H9 (cell line): ENCODE results near the gene PRR23A. TPM values are rescaled to one million over a fixed set of nuclear protein-coding genes. Genes with fewer than 3 reads are reported as not detected.

Source experiments
- DNase-seq: peaks from one replicate; pipeline ENCODE4 v3.0.0-alpha.2; 2017
- H2AFZ ChIP-seq: one replicate; pipeline ENCODE4 v1.6.1; 2013; ENCODE audit warnings: mild to moderate bottlenecking, low read length, control low read depth, moderate library complexity
- H2AK5ac ChIP-seq: 2 replicates; pipeline ENCODE4 v1.6.1; 2013; ENCODE audit warnings: low read length, control low read depth, mixed read lengths; ENCODE audit not compliant: insufficient read length
- H2BK120ac ChIP-seq: one replicate; pipeline ENCODE4 v1.6.1; 2013; ENCODE audit warnings: low read depth, mild to moderate bottlenecking, low read length, control low read depth, inconsistent platforms; ENCODE audit not compliant: poor library complexity, severe bottlenecking
- H2BK12ac ChIP-seq: 2 replicates; pipeline ENCODE4 v1.6.1; 2013; ENCODE audit warnings: low read length, control low read depth, mixed read lengths, low read depth; ENCODE audit not compliant: insufficient read length
- H2BK15ac ChIP-seq: 2 replicates; pipeline ENCODE4 v1.6.1; 2013; ENCODE audit warnings: low read depth, low read length, control low read depth
- H2BK20ac ChIP-seq: one replicate; pipeline ENCODE4 v1.6.1; 2013; ENCODE audit warnings: low read depth, mild to moderate bottlenecking, low read length, control low read depth, inconsistent platforms; ENCODE audit not compliant: poor library complexity, severe bottlenecking
- H2BK5ac ChIP-seq: 2 replicates; pipeline ENCODE4 v1.6.1; 2013; ENCODE audit warnings: low read length, control low read depth, mixed read lengths; ENCODE audit not compliant: insufficient read length
- H3K14ac ChIP-seq: 2 replicates; pipeline ENCODE4 v1.6.1; 2013; ENCODE audit warnings: low read length, control low read depth; ENCODE audit not compliant: insufficient read depth
- H3K18ac ChIP-seq: 2 replicates; pipeline ENCODE4 v1.6.1; 2013; ENCODE audit warnings: low read depth, mild to moderate bottlenecking, mixed read lengths, low read length, control low read depth; ENCODE audit not compliant: insufficient read length
- H3K23ac ChIP-seq: 2 replicates; pipeline ENCODE4 v1.6.1; 2013; ENCODE audit warnings: low read length, control low read depth, mixed read lengths, low read depth; ENCODE audit not compliant: insufficient read length
- H3K23me2 ChIP-seq: 2 replicates; pipeline ENCODE4 v1.6.1; 2013; ENCODE audit warnings: low read depth, mild to moderate bottlenecking, mixed read lengths, low read length, control low read depth; ENCODE audit not compliant: insufficient read length, poor library complexity, severe bottlenecking
- H3K27ac ChIP-seq: 2 replicates; pipeline ENCODE4 v1.5.1; 2013; ENCODE audit warnings: low read length, control low read depth, mixed read lengths, low read depth; ENCODE audit not compliant: insufficient read length
- H3K27me3 ChIP-seq: 2 replicates; pipeline ENCODE4 v1.6.1; 2013; ENCODE audit warnings: low read length, control low read depth, inconsistent platforms; ENCODE audit not compliant: insufficient read depth
- H3K4ac ChIP-seq: 2 replicates; pipeline ENCODE4 v1.6.1; 2013; ENCODE audit warnings: low read depth, mild to moderate bottlenecking, control low read depth, inconsistent platforms, low read length, moderate library complexity
- H3K4me1 ChIP-seq: 2 replicates; pipeline ENCODE4 v1.6.1; 2013; ENCODE audit warnings: low read length, control low read depth, inconsistent platforms; ENCODE audit not compliant: insufficient read depth
- H3K4me2 ChIP-seq: 2 replicates; pipeline ENCODE4 v1.6.1; 2013; ENCODE audit warnings: low read length, control low read depth, mixed read lengths; ENCODE audit not compliant: insufficient read length, insufficient read depth
- H3K56ac ChIP-seq: 2 replicates; pipeline ENCODE4 v1.6.1; 2013; ENCODE audit warnings: low read depth, mild to moderate bottlenecking, mixed read lengths, low read length, control low read depth; ENCODE audit not compliant: insufficient read length
- H3K79me1 ChIP-seq: 2 replicates; pipeline ENCODE4 v1.6.1; 2013; ENCODE audit warnings: low read depth, mild to moderate bottlenecking, moderate library complexity, low read length, control low read depth, inconsistent platforms; ENCODE audit not compliant: insufficient read depth, poor library complexity, severe bottlenecking
- H3K79me2 ChIP-seq: 2 replicates; pipeline ENCODE4 v1.6.1; 2013; ENCODE audit warnings: low read length, control low read depth, inconsistent platforms; ENCODE audit not compliant: insufficient read depth
- H3K9ac ChIP-seq: 2 replicates; pipeline ENCODE4 v1.6.1; 2013; ENCODE audit warnings: low read length, control low read depth, mixed read lengths; ENCODE audit not compliant: insufficient read length; ENCODE audit errors: extremely low read depth
- H3K9me3 ChIP-seq: one replicate; pipeline ENCODE4 v1.6.1; 2013; ENCODE audit warnings: low read depth, low read length, inconsistent platforms; ENCODE audit not compliant: control insufficient read depth
- H3T11ph ChIP-seq: one replicate; pipeline ENCODE4 v1.6.1; 2013; ENCODE audit warnings: mild to moderate bottlenecking, low read length, control low read depth, inconsistent platforms
- H4K20me1 ChIP-seq: one replicate; pipeline ENCODE4 v1.6.1; 2013; ENCODE audit not compliant: control insufficient read depth, insufficient read length, insufficient read depth
- H4K5ac ChIP-seq: 2 replicates; pipeline ENCODE4 v1.6.1; 2013; ENCODE audit warnings: low read depth, mild to moderate bottlenecking, mixed read lengths, low read length, control low read depth; ENCODE audit not compliant: insufficient read length
- H4K8ac ChIP-seq: replicated peaks from 2 replicates; pipeline ENCODE4 v1.6.1; 2013; ENCODE audit warnings: low read length, control low read depth, mixed read lengths, low read depth; ENCODE audit not compliant: insufficient read length
- H4K91ac ChIP-seq: 2 replicates; pipeline ENCODE4 v1.6.1; 2013; ENCODE audit warnings: low read depth, mild to moderate bottlenecking, moderate library complexity, mixed read lengths, low read length, control low read depth; ENCODE audit not compliant: insufficient read length
- H3K27ac Mint-ChIP-seq, 3 experiments: 2 replicates in 2 of 3; 3 replicates in 1 of 3; pipeline ENCODE4 v1.8.0; 2020 to 2021; ENCODE audit warnings: mixed read lengths in 3 of 3, mild to moderate bottlenecking in 1 of 3, moderate library complexity in 1 of 3
- H3K27me3 Mint-ChIP-seq: 2 replicates; pipeline ENCODE4 v1.8.0; 2021; ENCODE audit warnings: low read depth, mild to moderate bottlenecking, moderate library complexity, mixed read lengths
- H3K36me3 Mint-ChIP-seq, 3 experiments: 2 replicates in 2 of 3; 3 replicates in 1 of 3; pipeline ENCODE4 v1.8.0; 2020 to 2021; ENCODE audit warnings: low read depth in 3 of 3, mixed read lengths in 3 of 3; ENCODE audit not compliant: insufficient read depth in 1 of 3
- H3K4me1 Mint-ChIP-seq, 2 experiments: 2 replicates each; pipeline ENCODE4 v1.8.0; 2020; ENCODE audit warnings: mixed read lengths in 2 of 2
- H3K4me3 Mint-ChIP-seq, 2 experiments: 2 replicates in 1 of 2; 3 replicates in 1 of 2; pipeline ENCODE4 v1.8.0; 2020 to 2021; ENCODE audit warnings: mild to moderate bottlenecking in 2 of 2, mixed read lengths in 2 of 2, moderate library complexity in 1 of 2
- H3K9me3 Mint-ChIP-seq, 2 experiments: 2 replicates in 1 of 2; 3 replicates in 1 of 2; pipeline ENCODE4 v1.8.0; 2020; ENCODE audit warnings: mild to moderate bottlenecking in 2 of 2, mixed read lengths in 2 of 2, moderate library complexity in 1 of 2
- WGBS: extraction: QIAGEN DNeasy Blood & Tissue Kit; methylation state at CpG from one replicate; pipeline ENCODE4 v1.1.7; 2013; ENCODE audit warnings: missing lambda C conversion rate, low lambda C conversion rate, mixed read lengths; ENCODE audit not compliant: insufficient read length; ENCODE audit errors: extremely low coverage; 5-methylcytosine and 5-hydroxymethylcytosine counted together
- total RNA-seq: library from RNA; stranded (reverse); gene quantifications from 2 replicates; pipeline ENCODE4 v1.2.1, GENCODE V29; 2021
- TF ChIP-seq, protein P1 (sequence below): fragments of 200-600 bp; sonication (generic); conservative IDR thresholded peaks from 3 replicates; pipeline ENCODE4 v1.8.0; 2021; ENCODE audit warnings: antibody characterized with exemption, mild to moderate bottlenecking

PRR23A gene
- total RNA-seq, 1 experiment from 2014 or later: not detected

DNA sequence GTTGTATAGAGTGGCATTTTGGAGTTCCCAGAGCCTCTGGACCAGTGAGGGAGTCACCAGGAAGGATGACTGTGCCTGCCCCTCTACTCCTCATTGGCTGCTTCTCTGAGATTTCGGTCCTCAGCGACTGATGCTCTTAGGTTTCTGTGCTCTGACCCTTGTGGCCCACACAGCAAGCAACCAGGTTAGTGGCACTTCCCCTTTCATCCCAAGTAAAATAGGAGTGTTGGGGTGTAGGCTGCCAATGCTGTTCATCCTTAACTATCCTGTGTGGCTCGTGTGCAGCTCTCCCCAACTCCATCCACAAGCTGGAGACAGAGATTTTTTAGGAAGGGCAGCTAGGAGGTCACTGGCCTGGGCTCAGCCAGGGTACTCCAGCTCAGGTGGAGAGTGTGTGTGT lies 21.3 kb downstream of the PRR23A start:
- no CpG with 5 or more reads among the region's 3 CpGs for WGBS

More for the DNA sequence above, 21.3 kb downstream of the PRR23A start:
- H3K27ac ChIP-seq: no peak overlapping the region
- H3K27me3 Mint-ChIP-seq: peaks cover 26% of the 10 kb centered on the region
- no peak overlapping the region for H2AK5ac ChIP-seq
- H2BK12ac ChIP-seq: no peak overlapping the region
- no peaks in the 10 kb centered on the region for H3K27me3 ChIP-seq
- H2BK5ac ChIP-seq: no peak overlapping the region
- no peak overlapping the region for H3K18ac ChIP-seq
- no peak overlapping the region for H4K5ac ChIP-seq
- no peak overlapping the region for H3K56ac ChIP-seq
- H3K4ac ChIP-seq: no peak overlapping the region
- TF ChIP-seq, protein P1, sequence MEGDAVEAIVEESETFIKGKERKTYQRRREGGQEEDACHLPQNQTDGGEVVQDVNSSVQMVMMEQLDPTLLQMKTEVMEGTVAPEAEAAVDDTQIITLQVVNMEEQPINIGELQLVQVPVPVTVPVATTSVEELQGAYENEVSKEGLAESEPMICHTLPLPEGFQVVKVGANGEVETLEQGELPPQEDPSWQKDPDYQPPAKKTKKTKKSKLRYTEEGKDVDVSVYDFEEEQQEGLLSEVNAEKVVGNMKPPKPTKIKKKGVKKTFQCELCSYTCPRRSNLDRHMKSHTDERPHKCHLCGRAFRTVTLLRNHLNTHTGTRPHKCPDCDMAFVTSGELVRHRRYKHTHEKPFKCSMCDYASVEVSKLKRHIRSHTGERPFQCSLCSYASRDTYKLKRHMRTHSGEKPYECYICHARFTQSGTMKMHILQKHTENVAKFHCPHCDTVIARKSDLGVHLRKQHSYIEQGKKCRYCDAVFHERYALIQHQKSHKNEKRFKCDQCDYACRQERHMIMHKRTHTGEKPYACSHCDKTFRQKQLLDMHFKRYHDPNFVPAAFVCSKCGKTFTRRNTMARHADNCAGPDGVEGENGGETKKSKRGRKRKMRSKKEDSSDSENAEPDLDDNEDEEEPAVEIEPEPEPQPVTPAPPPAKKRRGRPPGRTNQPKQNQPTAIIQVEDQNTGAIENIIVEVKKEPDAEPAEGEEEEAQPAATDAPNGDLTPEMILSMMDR: no peak
- H3K23ac ChIP-seq: no peak overlapping the region
- H3K9me3 ChIP-seq: no peaks in the 10 kb centered on the region
- no peak overlapping the region for H2BK15ac ChIP-seq
- H3K4me1 ChIP-seq: no peaks in the 10 kb centered on the region
- H3K79me1 ChIP-seq: no peaks in the 10 kb centered on the region
- H3K23me2 ChIP-seq: no peaks in the 10 kb centered on the region
- H4K8ac ChIP-seq: no peak overlapping the region
- no peak overlapping the region for H3K14ac ChIP-seq
- no peak overlapping the region for H2AFZ ChIP-seq
- no peaks in the 10 kb centered on the region for H4K20me1 ChIP-seq
- no peaks in the 10 kb centered on the region for H3K36me3 Mint-ChIP-seq
- H2BK120ac ChIP-seq: no peak overlapping the region
- DNase-seq: no peak
- no peak overlapping the region for H2BK20ac ChIP-seq
- no peaks in the 10 kb centered on the region for H3K9me3 Mint-ChIP-seq
- no peak overlapping the region for H3K9ac ChIP-seq
- no peak overlapping the region for H3K4me2 ChIP-seq
- no peak overlapping the region for H3K4me3 Mint-ChIP-seq
- no peak overlapping the region for H3K27ac Mint-ChIP-seq
- no peaks in the 10 kb centered on the region for H3K4me1 Mint-ChIP-seq
- H3K79me2 ChIP-seq: no peaks in the 10 kb centered on the region
- no peak overlapping the region for H4K91ac ChIP-seq
- H3T11ph ChIP-seq: no peak overlapping the region
